Fibroblast of villous mesenchyme (primary cell): ENCODE results near the gene PTPRB. TPM values are rescaled to one million over a fixed set of nuclear protein-coding genes. Genes with fewer than 3 reads are reported as not detected.

Experiments used
- DNase-seq: peaks from one replicate; pipeline ENCODE4 v3.0.0-alpha.2; 2010; ENCODE audit warnings: low read depth
- H3K4me3 ChIP-seq: 2 replicates; pipeline ENCODE4 v1.5.1; 2011; ENCODE audit warnings: low read depth, mild to moderate bottlenecking, low read length
- total RNA-seq: library from RNA; depleted of rRNA; stranded (reverse); fragments of >200 nt; gene quantifications from 2 replicates; pipeline ENCODE4 v1.2.3, GENCODE V29; 2012
- TF ChIP-seq, protein P1 (sequence below): IDR thresholded peaks from 2 replicates; pipeline ENCODE4 v1.5.1; 2012; ENCODE audit warnings: low read depth, mild to moderate bottlenecking, low read length; ENCODE audit not compliant: insufficient read depth

PTPRB gene
- total RNA-seq, 1 donor: 0.43 TPM

DNA sequence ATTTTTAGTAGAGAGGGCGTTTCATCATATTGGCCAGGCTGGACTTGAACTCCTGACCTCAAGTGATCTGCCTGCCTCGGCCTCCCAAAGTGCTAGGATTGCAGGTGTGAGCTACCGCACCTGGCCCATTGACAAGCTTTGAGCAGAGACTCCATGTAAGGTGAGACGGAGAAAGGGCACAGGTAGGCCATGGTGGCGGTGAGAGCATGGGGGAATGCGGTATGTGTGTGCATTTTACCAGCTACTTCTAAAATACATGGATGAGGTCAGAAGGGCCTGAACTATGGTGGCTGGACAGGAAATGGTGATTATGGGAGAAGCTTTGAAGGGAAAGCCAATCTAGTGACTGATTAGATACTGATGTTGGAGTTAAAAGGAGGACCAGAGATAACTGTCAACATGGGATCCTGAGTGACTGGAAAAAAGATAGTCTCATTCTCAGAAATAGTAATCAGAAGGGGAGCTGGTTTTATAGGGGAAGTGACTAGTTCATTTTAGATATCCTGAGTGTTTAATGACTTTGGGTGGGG lies 21.9 kb upstream of the PTPRB start:
- H3K4me3 ChIP-seq: no peak overlapping the region
- DNase-seq: no peak
- TF ChIP-seq, protein P1, sequence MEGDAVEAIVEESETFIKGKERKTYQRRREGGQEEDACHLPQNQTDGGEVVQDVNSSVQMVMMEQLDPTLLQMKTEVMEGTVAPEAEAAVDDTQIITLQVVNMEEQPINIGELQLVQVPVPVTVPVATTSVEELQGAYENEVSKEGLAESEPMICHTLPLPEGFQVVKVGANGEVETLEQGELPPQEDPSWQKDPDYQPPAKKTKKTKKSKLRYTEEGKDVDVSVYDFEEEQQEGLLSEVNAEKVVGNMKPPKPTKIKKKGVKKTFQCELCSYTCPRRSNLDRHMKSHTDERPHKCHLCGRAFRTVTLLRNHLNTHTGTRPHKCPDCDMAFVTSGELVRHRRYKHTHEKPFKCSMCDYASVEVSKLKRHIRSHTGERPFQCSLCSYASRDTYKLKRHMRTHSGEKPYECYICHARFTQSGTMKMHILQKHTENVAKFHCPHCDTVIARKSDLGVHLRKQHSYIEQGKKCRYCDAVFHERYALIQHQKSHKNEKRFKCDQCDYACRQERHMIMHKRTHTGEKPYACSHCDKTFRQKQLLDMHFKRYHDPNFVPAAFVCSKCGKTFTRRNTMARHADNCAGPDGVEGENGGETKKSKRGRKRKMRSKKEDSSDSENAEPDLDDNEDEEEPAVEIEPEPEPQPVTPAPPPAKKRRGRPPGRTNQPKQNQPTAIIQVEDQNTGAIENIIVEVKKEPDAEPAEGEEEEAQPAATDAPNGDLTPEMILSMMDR: no peak

DNA sequence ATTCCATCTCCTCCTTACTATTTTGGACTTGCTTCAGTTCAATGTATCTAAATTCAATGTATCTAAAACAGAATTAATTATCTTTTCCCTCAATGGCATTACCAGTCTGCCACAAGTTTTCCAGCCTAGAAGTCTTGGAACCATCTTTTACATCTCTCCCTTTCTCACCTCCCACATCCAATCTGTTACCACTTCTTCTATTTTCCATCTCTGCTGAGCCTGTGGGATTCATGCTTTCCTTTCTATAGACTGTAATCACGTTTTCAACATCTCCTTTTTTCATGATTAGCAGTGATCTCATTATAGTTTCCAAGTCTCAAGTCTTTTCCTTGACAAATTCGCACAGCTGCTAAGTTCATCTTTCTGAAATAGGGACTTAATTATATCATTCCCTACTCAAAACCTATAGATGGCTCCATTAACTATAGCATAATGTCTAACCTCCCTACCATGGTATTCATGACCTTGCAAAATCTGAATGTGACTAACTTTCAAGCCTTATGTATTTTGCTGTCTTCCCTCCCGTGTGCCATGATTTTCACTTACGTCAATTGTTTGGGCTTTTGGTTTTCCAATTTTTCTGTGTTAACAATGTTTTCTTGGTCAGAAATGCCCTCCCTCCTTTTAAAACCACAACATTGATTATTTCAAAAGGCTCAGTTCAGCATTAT lies 20.5 kb upstream of the PTPRB start:
- no peak overlapping the region for H3K4me3 ChIP-seq
- TF ChIP-seq, protein P1: no peak
- no peak for DNase-seq

DNA sequence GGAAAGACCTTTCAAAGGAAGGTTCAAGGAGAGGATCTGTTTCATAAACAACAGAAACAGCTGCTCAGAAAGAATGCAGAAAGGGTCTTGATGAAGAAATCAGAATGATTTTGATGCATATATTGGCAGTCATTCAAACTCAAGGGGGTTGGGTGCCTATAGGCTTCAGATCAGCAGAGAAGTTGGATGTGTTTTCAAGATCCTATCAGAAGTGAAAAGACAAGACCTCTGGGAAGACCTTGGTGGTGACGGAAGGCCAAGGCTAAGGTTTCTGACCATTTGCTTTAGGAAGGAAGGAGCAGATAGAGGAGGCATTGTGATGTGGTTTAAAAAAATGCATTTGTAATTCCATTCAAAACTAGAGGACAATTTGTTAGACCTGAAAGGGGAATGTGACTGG lies 15.2 kb upstream of the PTPRB start:
- TF ChIP-seq, protein P1: no peak
- no peak for DNase-seq
- no peak overlapping the region for H3K4me3 ChIP-seq

DNA sequence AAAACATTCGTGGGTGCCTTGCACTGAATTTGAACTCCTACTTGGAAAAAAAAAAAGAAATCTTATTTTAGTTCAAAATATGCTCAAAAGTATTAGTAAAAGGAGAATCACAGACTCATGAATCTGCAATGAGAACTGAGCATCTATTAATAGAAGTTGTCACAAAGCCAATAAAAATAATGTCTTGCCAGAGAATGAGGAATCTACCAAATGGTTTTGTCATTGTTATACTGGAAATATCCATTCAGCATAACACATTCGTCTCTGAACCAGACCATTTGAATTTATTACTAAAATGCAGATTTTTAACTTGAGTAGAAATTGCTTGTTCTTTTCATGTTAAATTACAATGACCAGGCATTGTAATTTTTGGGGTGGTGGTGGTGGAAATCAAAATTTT lies 11.6 kb upstream of the PTPRB start:
- no peak overlapping the region for H3K4me3 ChIP-seq
- DNase-seq: peak; percentile 14
- TF ChIP-seq, protein P1: no peak

DNA sequence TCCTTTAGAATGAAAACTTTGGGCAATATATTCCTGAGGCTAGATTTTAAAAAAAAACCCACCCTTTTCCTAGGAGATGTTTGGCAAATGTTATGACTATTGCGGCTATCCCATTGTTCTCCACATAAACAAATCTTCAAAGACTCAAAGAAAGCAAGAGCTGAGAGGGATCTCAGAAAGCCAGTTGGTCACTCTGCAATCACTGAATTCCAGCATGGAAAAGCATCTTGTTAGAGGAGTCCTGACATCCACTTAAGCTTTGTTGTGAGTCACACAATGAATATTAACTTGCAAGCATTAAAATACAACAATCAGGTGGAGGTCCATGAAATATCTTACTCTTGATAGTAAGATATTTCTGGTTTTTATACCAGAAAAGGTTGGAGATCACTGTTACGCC lies 11.0 kb upstream of the PTPRB start:
- DNase-seq: no peak
- TF ChIP-seq, protein P1: no peak
- no peak overlapping the region for H3K4me3 ChIP-seq

DNA sequence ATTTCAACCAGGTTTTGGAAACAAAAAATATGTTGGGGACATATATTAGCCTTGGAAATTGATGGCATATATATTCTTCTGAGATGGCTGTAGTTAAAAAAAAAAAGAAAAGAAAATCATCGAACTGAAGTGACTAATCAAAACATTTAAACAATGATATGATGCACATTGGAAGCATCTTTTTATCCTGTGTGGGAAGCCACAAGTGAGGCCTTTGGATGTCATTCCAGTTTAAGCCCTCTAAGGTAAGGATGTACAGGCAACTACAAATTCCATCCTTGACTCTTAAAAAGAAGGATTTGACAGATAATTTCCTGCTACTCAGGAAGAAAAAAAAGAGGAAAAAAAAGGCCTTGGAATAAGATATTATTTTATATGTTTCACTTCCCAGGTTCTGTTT lies 9.6 kb upstream of the PTPRB start:
- TF ChIP-seq, protein P1: no peak
- no peak for DNase-seq

More for the DNA sequence above, 9.6 kb upstream of the PTPRB start:
- no peak overlapping the region for H3K4me3 ChIP-seq
